Mesothelial cell of epicardium (in vitro differentiated cells): Measurements from ENCODE around the gene APPL2. TPM values are rescaled to one million over a fixed set of nuclear protein-coding genes. Genes with fewer than 3 reads are reported as not detected.
"Not testable (repeated sequence)": the region's sequence is repeated elsewhere in the genome, so short reads cannot be mapped to it uniquely, and the experiment has no call there.

ENCODE experiments used
- DNase-seq, 2 experiments: peaks; one replicate each; pipeline ENCODE4 v3.0.0; 2021; ENCODE audit warnings: low spot score in 2 of 2; ENCODE audit not compliant: unreplicated experiment in 2 of 2
- H3K27ac Mint-ChIP-seq: 2 replicates; pipeline ENCODE4 v1.8.0; 2021; ENCODE audit warnings: mixed read lengths
- H3K27me3 Mint-ChIP-seq: 2 replicates; pipeline ENCODE4 v1.8.0; 2021; ENCODE audit warnings: low read depth, mixed read lengths
- H3K36me3 Mint-ChIP-seq: 2 replicates; pipeline ENCODE4 v1.8.0; 2021; ENCODE audit warnings: mixed read lengths
- H3K4me1 Mint-ChIP-seq: 2 replicates; pipeline ENCODE4 v1.8.0; 2021; ENCODE audit warnings: mixed read lengths
- H3K4me3 Mint-ChIP-seq: 2 replicates; pipeline ENCODE4 v1.8.0; 2021; ENCODE audit warnings: mild to moderate bottlenecking, moderate library complexity, mixed read lengths
- H3K9me3 Mint-ChIP-seq: 2 replicates; pipeline ENCODE4 v1.8.0; 2021; ENCODE audit warnings: mixed read lengths
- CTCF ChIP-seq: fragments of 200-600 bp; sonication (generic); IDR thresholded peaks from one replicate; pipeline ENCODE4 v1.5.0; 2021; ENCODE audit warnings: antibody characterized with exemption; ENCODE audit not compliant: unreplicated experiment
- total RNA-seq: library from RNA; stranded (reverse); gene quantifications from 3 replicates; pipeline ENCODE4 v1.2.1, GENCODE V29; 2021

The APPL2 gene
- total RNA-seq, 1 donor from 2014 or later, result 66.9 TPM

GRCh38 chr12:105256011-105256410 is 20.0 kb upstream of the APPL2 start:
- H3K4me1 Mint-ChIP-seq, result peaks cover 5% of the 10 kb centered on the region

GRCh38 chr12:105253866-105254513 is 18.0 kb upstream of the APPL2 start:
- no peaks in the 10 kb centered on the region for H3K27me3 Mint-ChIP-seq
- H3K36me3 Mint-ChIP-seq, result no peaks in the 10 kb centered on the region
- H3K4me3 Mint-ChIP-seq, result no peak overlapping the region
- H3K9me3 Mint-ChIP-seq, result peaks cover 4% of the 10 kb centered on the region
- no peak for DNase-seq
- TF ChIP-seq CTCF, result no peak
- no peak overlapping the region for H3K27ac Mint-ChIP-seq
- H3K4me1 Mint-ChIP-seq, result peaks cover 5% of the 10 kb centered on the region

More at GRCh38 chr12:105256011-105256410, 20.0 kb upstream of the APPL2 start:
- no peak overlapping the region for H3K27ac Mint-ChIP-seq
- TF ChIP-seq CTCF, result no peak
- H3K27me3 Mint-ChIP-seq, result no peaks in the 10 kb centered on the region
- no peak for DNase-seq
- no peaks in the 10 kb centered on the region for H3K36me3 Mint-ChIP-seq
- no peak overlapping the region for H3K4me3 Mint-ChIP-seq
- peaks cover 4% of the 10 kb centered on the region for H3K9me3 Mint-ChIP-seq

- Mint-ChIP-seq H3K4me1 (peaks cover 5% of the 10 kb centered on the region), H3K4me3 (no peak overlapping the region), H3K36me3 (no peaks in the 10 kb centered on the region), H3K27me3 (no peaks in the 10 kb centered on the region), H3K27ac (no peak overlapping the region), H3K9me3 (peaks cover 4% of the 10 kb centered on the region)
- no peak for DNase-seq
- TF ChIP-seq CTCF, result no peak
These were observed 16.9 kb upstream of the APPL2 start for GRCh38 chr12:105252901-105253300.

- H3K4me3 Mint-ChIP-seq, H3K36me3 Mint-ChIP-seq, H3K27me3 Mint-ChIP-seq, H3K4me1 Mint-ChIP-seq, DNase-seq, H3K27ac Mint-ChIP-seq: not testable (repeated sequence)
- peaks cover 12% of the 10 kb centered on the region for H3K9me3 Mint-ChIP-seq
These were observed 9.9 kb upstream of the APPL2 start for GRCh38 chr12:105245776-105246427.

GRCh38 chr12:105245291-105245690 is 9.3 kb upstream of the APPL2 start:
- no peaks in the 10 kb centered on the region for H3K4me1 Mint-ChIP-seq
- no peaks in the 10 kb centered on the region for H3K36me3 Mint-ChIP-seq
- peaks cover 5% of the 10 kb centered on the region for H3K27me3 Mint-ChIP-seq
- DNase-seq, result no peak
- no peak overlapping the region for H3K4me3 Mint-ChIP-seq
- no peak for TF ChIP-seq CTCF
- H3K27ac Mint-ChIP-seq, result no peak overlapping the region
- H3K9me3 Mint-ChIP-seq, result peaks cover 12% of the 10 kb centered on the region

- Mint-ChIP-seq H3K27ac (no peak overlapping the region), H3K4me3 (no peak overlapping the region), H3K9me3 (peaks cover 6% of the 10 kb centered on the region), H3K36me3 (no peaks in the 10 kb centered on the region), H3K27me3 (peaks cover 2% of the 10 kb centered on the region), H3K4me1 (peaks cover 7% of the 10 kb centered on the region)
- TF ChIP-seq CTCF, result no peak
- no peak for DNase-seq
These were observed 4.3 kb upstream of the APPL2 start for GRCh38 chr12:105240228-105240627.
